Caco-2 (cell line): ENCODE results near the gene PTK6. TPM values are rescaled to one million over a fixed set of nuclear protein-coding genes. Genes with fewer than 3 reads are reported as not detected.
A peak's percentile ranks its signal among the peaks of the same experiment; 100 is the strongest.
"Not testable (repeated sequence)": the region's sequence is repeated elsewhere in the genome, so short reads cannot be mapped to it uniquely, and the experiment has no call there.

Experiments used
- BruUV-seq: library from RNA; stranded (reverse); fragments of 400-500 nt; replicated peaks from 2 replicates; lab custom pipeline; 2021; lab: Mats Ljungman, UMichigan
- CTCF ChIA-PET: fragments of 300-600 bp; sonication (Branson Sonifier 250); formaldehyde crosslinking; loops from one replicate; lab custom pipeline; 2022; ENCODE audit warnings: antibody characterized with exemption; lab: Charles Lee
- POLR2A ChIA-PET: fragments of 300-600 bp; sonication (Branson Sonifier 250); formaldehyde crosslinking; loops from one replicate; lab custom pipeline; 2022; ENCODE audit warnings: antibody characterized with exemption; lab: Charles Lee
- DNase-seq, 2 experiments: peaks; one replicate each; pipeline versions ENCODE4 v3.0.0 to v3.0.0-alpha.2; 2020 to 2022
- H3K27me3 ChIP-seq: replicated peaks from 2 replicates; pipeline ENCODE4 v1.6.0; 2011; ENCODE audit warnings: low read length; ENCODE audit not compliant: control insufficient read depth, insufficient read depth
- H3K36me3 ChIP-seq: 2 replicates; pipeline ENCODE4 v1.5.1; 2011; ENCODE audit warnings: low read length; ENCODE audit not compliant: control insufficient read depth, insufficient read depth
- H3K4me1 ChIP-seq: fragments of 250-450 bp; sonication (Bioruptor Pico); 2 replicates; pipeline ENCODE4 v1.5.1; 2020; ENCODE audit warnings: mild to moderate bottlenecking
- H3K4me3 ChIP-seq: 2 replicates; pipeline ENCODE4 v1.5.1; 2011; ENCODE audit warnings: low read depth, mild to moderate bottlenecking, control low read depth, low read length
- H3K9me3 ChIP-seq: fragments of 250-450 bp; sonication (Bioruptor Pico); 2 replicates; pipeline ENCODE4 v1.5.1; 2020; ENCODE audit warnings: mild to moderate bottlenecking, moderate library complexity
- H3K27ac Mint-ChIP-seq: one replicate; pipeline ENCODE4 v1.8.0; 2022; ENCODE audit warnings: mixed read lengths; ENCODE audit not compliant: unreplicated experiment
- H3K27me3 Mint-ChIP-seq: one replicate; pipeline ENCODE4 v1.8.0; 2022; ENCODE audit warnings: mixed read lengths; ENCODE audit not compliant: insufficient read depth, unreplicated experiment
- H3K36me3 Mint-ChIP-seq: one replicate; pipeline ENCODE4 v1.8.0; 2022; ENCODE audit warnings: mild to moderate bottlenecking, mixed read lengths; ENCODE audit not compliant: insufficient read depth, unreplicated experiment
- H3K4me1 Mint-ChIP-seq: one replicate; pipeline ENCODE4 v1.8.0; 2022; ENCODE audit warnings: low read depth, mixed read lengths; ENCODE audit not compliant: unreplicated experiment
- H3K4me3 Mint-ChIP-seq: one replicate; pipeline ENCODE4 v1.8.0; 2022; ENCODE audit warnings: mild to moderate bottlenecking, moderate library complexity, mixed read lengths; ENCODE audit not compliant: unreplicated experiment
- H3K9me3 Mint-ChIP-seq: one replicate; pipeline ENCODE4 v1.8.0; 2022; ENCODE audit warnings: mixed read lengths; ENCODE audit not compliant: unreplicated experiment
- intact Hi-C: fragments of 100-400 bp; cut with micrococcal nuclease; formaldehyde crosslinking; loops from one replicate; pipeline ENCODE4 v1.10.0; 2022; ENCODE audit not compliant: unreplicated experiment
- total RNA-seq: library from RNA; stranded (reverse); gene quantifications from 2 replicates; pipeline ENCODE4 v1.2.3, GENCODE V29; 2022
- TF ChIP-seq, protein P1 (sequence below), 2 experiments: fragments of 200-600 bp in 1 of 2; IDR thresholded peaks; 1 replicate in 1 of 2; 2 replicates in 1 of 2; pipeline versions ENCODE4 v1.5.1 to v1.8.0; 2011 to 2022; ENCODE audit warnings: antibody characterized with exemption in 1 of 2, control low read depth in 1 of 2, inconsistent platforms in 1 of 2, low read depth in 1 of 2, low read length in 1 of 2, mild to moderate bottlenecking in 1 of 2, moderate library complexity in 1 of 2; ENCODE audit not compliant: insufficient read depth in 1 of 2, severe bottlenecking in 1 of 2, unreplicated experiment in 1 of 2

Gene PTK6
- total RNA-seq, 1 experiment from 2014 or later: 0.64 TPM

DNA sequence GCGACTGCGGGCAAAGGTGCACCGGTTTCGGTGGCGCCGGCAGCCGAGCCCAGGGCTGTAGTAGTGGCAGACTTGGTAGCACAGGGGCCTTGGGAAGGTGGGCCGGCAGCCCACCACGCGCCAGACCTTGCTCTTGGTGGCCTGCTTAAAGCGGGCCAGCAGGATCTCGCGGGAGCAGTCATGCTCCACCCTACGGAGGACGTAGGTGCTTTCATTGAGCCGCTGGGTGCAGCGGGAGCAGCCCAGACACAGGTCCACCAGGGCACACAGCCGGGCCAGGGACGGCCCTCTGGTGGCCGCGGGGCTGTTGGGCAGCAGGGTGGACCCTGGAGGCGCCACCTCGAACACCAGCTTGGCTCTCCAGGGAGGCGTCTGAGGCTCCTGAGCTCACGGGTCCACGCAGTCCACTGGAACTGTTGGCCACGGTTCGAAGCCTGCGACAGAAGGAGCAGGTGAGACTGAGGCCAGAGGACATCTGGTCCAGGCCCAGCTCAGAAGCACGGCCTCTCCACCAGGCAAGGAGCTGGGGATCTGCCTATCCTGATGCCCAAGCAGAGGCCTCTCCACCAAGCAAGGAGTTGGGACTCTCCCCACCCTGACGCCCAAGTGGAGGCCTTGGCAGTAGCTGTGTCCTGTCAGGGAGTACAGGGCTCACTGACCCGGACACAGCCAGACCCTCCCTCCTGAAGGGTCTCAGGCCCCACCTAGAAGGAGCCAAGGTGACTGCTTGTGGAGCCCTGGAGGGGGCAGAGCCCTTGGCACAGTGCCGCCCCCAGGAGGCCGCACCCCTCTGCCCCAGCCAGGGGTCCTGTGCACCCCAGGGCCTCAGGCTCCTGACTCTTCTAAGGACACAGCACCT, 35.8 kb upstream of the PTK6 start:
- ChIA-PET CTCF (interaction anchor here (0.6 to 2.7 kb wide), 6 partner anchors 10 to 507 kb away, joined by 3 to 34 read pairs (median 6); partner anchors contain the start of genes OPRL1, PTK6, RGS19 and TPD52L2), POLR2A (interaction anchor here (1.4 to 1.5 kb wide), 2 partner anchors 35 to 54 kb away, joined by 6 to 7 read pairs; partner anchors contain the start of gene GMEB2)
- Histone ChIP-seq H3K36me3 (no peaks in the 10 kb centered on the region), H3K4me3 (peak overlapping the region; percentile 91), H3K9me3 (no peaks in the 10 kb centered on the region), H3K27me3 (no peaks in the 10 kb centered on the region), H3K4me1 (peaks cover 15% of the 10 kb centered on the region)
- Mint-ChIP-seq H3K27ac (peak overlapping the region; percentile 83), H3K4me3 (peak overlapping the region; percentile 76), H3K27me3 (no peaks in the 10 kb centered on the region), H3K4me1 (no peaks in the 10 kb centered on the region), H3K9me3 (no peaks in the 10 kb centered on the region), H3K36me3 (peaks cover 12% of the 10 kb centered on the region)
- intact Hi-C loops: loop anchor here (5.0 kb wide), 1 partner anchor 36 kb away; the partner anchor contains the start of gene PTK6
- TF ChIP-seq, protein P1, sequence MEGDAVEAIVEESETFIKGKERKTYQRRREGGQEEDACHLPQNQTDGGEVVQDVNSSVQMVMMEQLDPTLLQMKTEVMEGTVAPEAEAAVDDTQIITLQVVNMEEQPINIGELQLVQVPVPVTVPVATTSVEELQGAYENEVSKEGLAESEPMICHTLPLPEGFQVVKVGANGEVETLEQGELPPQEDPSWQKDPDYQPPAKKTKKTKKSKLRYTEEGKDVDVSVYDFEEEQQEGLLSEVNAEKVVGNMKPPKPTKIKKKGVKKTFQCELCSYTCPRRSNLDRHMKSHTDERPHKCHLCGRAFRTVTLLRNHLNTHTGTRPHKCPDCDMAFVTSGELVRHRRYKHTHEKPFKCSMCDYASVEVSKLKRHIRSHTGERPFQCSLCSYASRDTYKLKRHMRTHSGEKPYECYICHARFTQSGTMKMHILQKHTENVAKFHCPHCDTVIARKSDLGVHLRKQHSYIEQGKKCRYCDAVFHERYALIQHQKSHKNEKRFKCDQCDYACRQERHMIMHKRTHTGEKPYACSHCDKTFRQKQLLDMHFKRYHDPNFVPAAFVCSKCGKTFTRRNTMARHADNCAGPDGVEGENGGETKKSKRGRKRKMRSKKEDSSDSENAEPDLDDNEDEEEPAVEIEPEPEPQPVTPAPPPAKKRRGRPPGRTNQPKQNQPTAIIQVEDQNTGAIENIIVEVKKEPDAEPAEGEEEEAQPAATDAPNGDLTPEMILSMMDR (IDR thresholded peaks at IDR 0.05; ENCODE audit: insufficient read depth in 1 of 2, low read depth in 1 of 2, low read length in 1 of 2, severe bottlenecking in 1 of 2, unreplicated experiment in 1 of 2): peak; percentile 16 to 37
- no TSS peak for BruUV-seq
- peak in 1 of 2 experiments; percentile 68 for DNase-seq

DNA sequence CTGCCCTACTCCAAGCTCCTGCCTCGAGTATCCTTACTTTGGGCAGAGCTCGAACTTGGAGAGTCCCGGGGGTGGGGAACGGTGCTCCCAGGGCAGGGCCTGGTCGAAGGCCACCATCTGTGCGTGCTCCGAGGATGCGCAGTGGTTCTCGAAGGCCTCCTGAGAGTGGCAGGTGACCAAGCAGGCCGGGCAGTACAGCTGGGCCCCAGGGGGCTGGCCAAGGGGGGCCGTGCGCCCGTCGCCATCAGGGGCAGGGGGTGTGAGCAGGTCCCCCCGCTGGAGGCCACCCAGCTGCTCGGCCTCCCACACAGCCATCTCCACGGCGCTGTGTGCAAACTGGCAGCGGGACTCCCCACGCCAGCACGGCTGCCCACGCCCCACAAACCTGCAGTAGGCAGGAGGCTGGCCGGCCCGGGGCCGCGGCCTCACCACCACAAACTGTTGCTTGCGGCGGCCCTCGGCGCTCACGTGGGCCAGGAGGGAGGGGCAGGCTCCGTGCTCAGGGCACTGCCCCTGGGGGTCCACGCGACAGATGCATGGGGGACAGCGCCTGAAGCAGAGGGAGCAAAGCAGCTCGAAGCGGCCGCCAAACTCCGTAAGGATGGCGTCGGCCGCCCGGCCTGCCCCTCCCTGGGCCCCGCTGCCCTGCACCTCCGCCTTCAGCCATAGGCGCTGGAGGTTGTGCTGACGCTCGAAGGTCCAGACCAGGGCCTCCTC, 35.1 kb upstream of the PTK6 start:
- H3K27me3 Mint-ChIP-seq: no peaks in the 10 kb centered on the region
- H3K36me3 Mint-ChIP-seq: peaks cover 12% of the 10 kb centered on the region
- H3K4me3 Mint-ChIP-seq: no peak overlapping the region
- peaks cover 15% of the 10 kb centered on the region for H3K4me1 ChIP-seq
- DNase-seq: no peak
- POLR2A ChIA-PET: interaction anchor here (1.5 kb wide), 1 partner anchor 55 kb away, joined by 6 read pairs; the partner anchor contains the start of gene GMEB2
- H3K9me3 Mint-ChIP-seq: no peaks in the 10 kb centered on the region
- H3K27ac Mint-ChIP-seq: no peak overlapping the region
- H3K36me3 ChIP-seq: no peaks in the 10 kb centered on the region
- no peaks in the 10 kb centered on the region for H3K27me3 ChIP-seq
- no peaks in the 10 kb centered on the region for H3K4me1 Mint-ChIP-seq
- no TSS peak for BruUV-seq
- intact Hi-C loops: loop anchor here (5.0 kb wide), 1 partner anchor 35 kb away; the partner anchor contains the start of gene PTK6
- CTCF ChIA-PET: interaction anchor here (0.6 to 2.7 kb wide), 2 partner anchors 34 to 64 kb away, joined by 7 to 34 read pairs; partner anchors contain the start of gene PTK6
- TF ChIP-seq, protein P1 (IDR thresholded peaks at IDR 0.05; ENCODE audit: insufficient read depth in 1 of 2, low read depth in 1 of 2, low read length in 1 of 2, severe bottlenecking in 1 of 2, unreplicated experiment in 1 of 2): no peak
- no peak overlapping the region for H3K4me3 ChIP-seq
- H3K9me3 ChIP-seq: no peaks in the 10 kb centered on the region

DNA sequence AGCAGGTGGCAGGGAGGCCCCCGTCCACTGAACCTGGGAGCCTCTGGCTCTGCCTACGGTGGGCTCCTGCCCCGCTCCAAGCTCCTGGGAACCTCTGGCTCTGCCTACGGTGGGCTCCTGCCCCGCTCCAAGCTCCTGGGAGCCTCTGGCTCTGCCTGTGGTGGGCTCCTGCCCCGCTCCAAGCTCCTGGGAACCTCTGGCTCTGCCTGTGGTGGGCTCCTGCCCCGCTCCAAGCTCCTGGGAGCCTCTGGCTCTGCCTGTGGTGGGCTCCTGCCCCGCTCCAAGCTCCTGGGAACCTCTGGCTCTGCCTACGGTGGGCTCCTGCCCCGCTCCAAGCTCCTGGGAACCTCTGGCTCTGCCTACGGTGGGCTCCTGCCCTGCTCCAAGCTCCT, 33.9 kb upstream of the PTK6 start:
- H3K36me3 Mint-ChIP-seq: peaks cover 12% of the 10 kb centered on the region
- POLR2A ChIA-PET: interaction anchor here (0.6 to 0.7 kb wide), 2 partner anchors 51 to 170 kb away, joined by 3 to 4 read pairs; no protein-coding TSS in a partner anchor
- H3K4me3 Mint-ChIP-seq, H3K4me3 ChIP-seq, H3K27me3 Mint-ChIP-seq, CTCF ChIA-PET, H3K9me3 Mint-ChIP-seq, DNase-seq, H3K36me3 ChIP-seq, H3K27ac Mint-ChIP-seq, H3K4me1 Mint-ChIP-seq, BruUV-seq, H3K27me3 ChIP-seq, H3K9me3 ChIP-seq: not testable (repeated sequence)
- intact Hi-C loops: loop anchor here (5.0 kb wide), 1 partner anchor 34 kb away; the partner anchor contains the start of gene PTK6
- peaks cover 15% of the 10 kb centered on the region for H3K4me1 ChIP-seq
